ENCODE data around the gene TRAP1.

- TF ChIP-seq POLR2A (IDR thresholded peaks at IDR 0.05) (no peak), POLR2AphosphoS5 (IDR thresholded peaks at IDR 0.05) (no peak), EP300 (IDR thresholded peaks at IDR 0.05) (no peak)
These were observed 55.4 kb downstream of the TRAP1 start for GRCh38 chr16:3661922-3662321.

Measured in gastroesophageal sphincter (tissue), 2 donors.